ENCODE results near the gene KIRREL2.
"Not testable (repeated sequence)": the region's sequence is repeated elsewhere in the genome, so short reads cannot be mapped to it uniquely, and the experiment has no call there.

KIRREL2 gene

DNA sequence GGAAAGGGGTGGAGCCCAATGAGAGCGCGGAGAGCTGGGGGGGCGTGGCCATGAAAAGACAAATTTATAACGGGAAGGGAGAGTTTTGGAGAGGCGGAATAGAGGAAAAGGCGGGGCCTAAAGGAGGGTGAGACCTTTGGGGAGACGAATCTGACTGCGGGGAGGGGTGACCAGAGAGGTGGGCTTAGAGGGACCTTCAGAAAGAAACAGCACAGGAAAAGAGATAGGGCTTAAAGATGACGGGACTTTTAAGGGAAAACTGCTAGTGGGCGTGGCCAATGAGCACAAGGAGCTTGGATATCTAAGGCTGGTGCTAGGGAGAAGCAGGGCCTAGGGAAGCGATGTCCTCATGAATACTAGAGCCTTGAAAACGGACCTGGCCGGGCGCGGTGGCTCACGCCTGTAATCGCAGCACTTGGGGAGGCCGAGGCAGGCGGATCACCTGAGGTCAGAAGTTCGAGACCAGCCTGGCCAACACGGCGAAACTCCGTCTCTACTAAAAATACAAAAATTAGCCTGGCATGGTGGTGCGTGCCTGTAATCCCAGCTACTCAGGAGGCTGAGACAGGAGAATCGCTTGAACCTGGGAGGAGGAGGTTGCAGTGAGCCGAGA is 13.5 kb downstream of the KIRREL2 start:
- DNase-seq (ENCODE audit: low read depth): not testable (repeated sequence)

- no peak for DNase-seq (ENCODE audit: low read depth)
Observed at GRCh38 chr19:35870798-35871197, 14.1 kb downstream of the KIRREL2 start.

DNA sequence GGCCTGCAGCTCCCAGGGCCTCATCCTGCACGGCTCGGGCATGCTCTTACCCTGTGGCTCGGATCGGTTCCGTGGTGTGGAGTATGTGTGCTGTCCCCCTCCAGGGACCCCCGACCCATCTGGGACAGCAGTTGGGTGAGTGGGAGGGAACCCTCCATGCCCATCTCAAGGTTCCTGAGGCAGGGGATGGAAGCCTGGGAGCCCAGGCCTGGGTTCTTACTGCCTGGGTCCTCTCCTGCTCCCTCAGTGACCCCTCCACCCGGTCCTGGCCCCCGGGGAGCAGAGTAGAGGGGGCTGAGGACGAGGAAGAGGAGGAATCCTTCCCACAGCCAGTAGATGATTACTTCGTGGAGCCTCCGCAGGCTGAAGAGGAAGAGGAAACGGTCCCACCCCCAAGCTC is 14.9 kb downstream of the KIRREL2 start:
- DNase-seq (ENCODE audit: low read depth): no peak

DNA sequence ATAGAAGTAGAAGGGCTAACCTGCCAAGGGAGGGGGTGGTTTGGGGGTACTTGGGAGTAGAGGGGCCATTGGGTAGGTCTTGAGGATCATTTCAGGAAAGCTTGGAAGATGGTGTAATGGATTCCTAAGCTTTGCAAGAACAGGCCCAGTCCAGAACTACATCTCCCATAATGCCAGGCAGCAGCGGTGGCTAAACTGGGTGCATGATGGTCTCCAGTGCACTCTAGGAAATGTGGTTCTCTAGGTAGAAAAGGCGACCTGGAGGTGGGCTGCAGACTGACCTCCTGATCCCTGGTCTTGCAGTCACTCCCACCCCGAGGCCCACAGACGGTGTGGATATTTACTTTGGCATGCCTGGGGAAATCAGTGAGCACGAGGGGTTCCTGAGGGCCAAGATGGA is 15.5 kb downstream of the KIRREL2 start:
- DNase-seq (ENCODE audit: low read depth): no peak

- DNase-seq (ENCODE audit: low read depth): no peak
Observed at GRCh38 chr19:35874392-35874930, 17.8 kb downstream of the KIRREL2 start.

- DNase-seq (ENCODE audit: low read depth): no peak
Observed at GRCh38 chr19:35879068-35879467, 22.4 kb downstream of the KIRREL2 start.

DNA sequence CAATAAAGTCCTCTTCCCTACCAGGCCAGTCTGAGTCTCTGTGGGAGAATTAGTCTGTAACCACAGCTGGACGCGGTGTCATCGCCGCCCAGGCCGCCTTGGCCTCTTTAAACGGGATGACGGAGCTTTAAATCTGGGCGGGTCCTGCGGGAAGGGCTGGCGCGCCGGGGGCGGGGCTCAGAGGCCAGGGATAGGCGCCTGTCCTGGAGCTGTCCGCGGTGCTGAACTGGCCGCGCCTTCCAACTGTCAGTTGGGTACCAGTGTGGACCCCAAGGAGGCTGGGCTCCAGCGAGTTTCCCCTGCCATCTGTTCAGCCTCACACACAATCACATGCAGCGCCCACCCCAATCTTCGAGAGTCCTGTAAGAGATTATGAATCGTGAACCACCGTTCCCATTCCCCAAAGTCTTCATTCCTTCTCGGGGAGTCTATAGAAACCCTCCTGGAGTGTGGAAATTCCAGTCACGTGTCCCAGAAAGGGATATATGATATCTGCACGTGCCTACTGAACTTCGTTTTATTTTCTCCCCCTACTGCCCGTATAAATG is 23.1 kb downstream of the KIRREL2 start:
- DNase-seq (ENCODE audit: low read depth): peak; percentile 48

- no peak for DNase-seq (ENCODE audit: low read depth)
Observed at GRCh38 chr19:35882114-35882832, 25.6 kb downstream of the KIRREL2 start.

DNA sequence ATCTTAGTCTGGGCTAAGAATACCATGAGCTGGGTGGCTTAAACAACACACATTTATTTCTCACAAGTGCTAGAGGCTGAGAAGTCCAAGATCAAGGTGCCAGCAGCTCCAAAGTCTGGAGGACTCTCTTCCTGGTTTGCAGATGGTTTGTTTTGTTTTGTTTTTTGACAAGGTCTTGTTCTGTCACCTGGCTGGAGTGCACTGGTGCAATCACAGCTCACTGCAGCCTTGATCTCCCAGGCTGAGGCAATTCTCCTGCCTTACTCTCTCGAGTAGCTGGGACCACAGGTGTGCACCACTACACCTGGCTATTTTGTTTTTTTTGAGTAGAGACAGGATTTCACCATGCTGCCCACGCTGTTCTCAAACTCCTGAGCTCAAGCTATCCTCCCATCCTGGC is 27.2 kb downstream of the KIRREL2 start:
- no peak for DNase-seq (ENCODE audit: low read depth)

- no peak for DNase-seq (ENCODE audit: low read depth)
Observed at GRCh38 chr19:35885225-35885738, 28.6 kb downstream of the KIRREL2 start.

GRCh38 chr19:35885904-35886303 is 29.2 kb downstream of the KIRREL2 start:
- no peak for DNase-seq (ENCODE audit: low read depth)

GRCh38 chr19:35887197-35887596 is 30.5 kb downstream of the KIRREL2 start:
- no peak for DNase-seq (ENCODE audit: low read depth)

GRCh38 chr19:35888398-35888797 is 31.7 kb downstream of the KIRREL2 start:
- no peak for DNase-seq (ENCODE audit: low read depth)

DNA sequence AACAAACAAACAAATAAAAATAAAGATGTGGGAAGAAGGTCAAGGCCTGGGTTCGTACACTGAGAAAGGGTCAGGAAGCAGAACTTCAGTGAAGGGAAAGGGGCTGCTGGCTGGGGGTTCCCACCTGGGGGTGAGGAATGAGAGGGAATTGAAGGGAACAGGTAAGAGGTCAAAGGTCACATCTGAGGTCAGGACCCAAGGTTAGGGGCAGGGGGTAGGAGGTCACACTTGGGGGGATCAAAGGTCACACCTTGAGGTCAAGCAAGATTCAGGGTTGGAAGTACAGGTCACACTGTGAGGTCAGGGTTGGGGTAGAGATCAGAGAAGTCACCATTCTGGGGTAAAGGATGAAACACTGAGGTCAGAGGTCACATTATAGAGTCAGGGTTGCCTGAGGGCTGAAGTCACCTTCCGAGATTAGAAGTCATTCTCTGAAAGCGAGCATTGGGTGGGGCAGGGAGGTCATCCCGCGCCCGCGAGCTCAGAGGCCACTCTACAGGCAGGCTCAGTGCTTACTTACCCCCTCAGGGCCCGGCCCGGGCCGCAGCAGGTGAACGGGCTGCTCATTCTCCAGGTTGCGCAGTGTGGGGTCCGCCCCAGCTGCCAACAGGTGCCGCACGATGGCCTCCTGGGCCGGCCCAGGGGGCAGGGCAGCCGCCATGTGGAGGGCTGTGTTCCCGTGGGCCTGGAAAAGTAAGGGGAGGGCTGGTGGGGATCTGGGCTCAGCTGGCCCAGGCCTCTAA is 32.8 kb downstream of the KIRREL2 start:
- no peak for DNase-seq (ENCODE audit: low read depth)

DNA sequence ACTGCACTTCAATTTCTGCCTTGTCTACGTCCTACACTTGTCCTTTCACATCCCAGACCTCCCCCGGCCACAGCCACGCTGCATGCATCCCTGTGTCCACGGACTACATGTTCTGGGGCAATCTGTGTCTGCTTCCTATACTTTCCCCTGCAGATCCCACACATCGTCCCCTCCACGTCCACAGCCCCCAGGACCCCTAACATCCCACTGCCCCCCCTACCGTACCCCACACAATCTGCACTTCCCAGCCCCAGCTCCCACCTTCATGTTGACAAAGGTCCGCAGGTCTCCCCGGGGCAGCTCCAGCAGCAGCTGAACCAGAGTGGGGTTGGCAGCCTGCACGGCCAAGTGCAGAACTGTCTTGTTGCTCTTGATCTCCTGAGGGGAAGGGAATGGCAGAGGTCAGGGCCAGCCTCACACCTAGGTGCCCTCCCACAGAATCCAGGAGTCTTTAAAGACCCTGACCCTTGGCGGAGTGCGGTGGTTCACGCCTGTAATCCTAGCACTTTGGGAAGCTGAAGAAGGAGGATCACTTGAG is 33.5 kb downstream of the KIRREL2 start:
- no peak for DNase-seq (ENCODE audit: low read depth)

DNA sequence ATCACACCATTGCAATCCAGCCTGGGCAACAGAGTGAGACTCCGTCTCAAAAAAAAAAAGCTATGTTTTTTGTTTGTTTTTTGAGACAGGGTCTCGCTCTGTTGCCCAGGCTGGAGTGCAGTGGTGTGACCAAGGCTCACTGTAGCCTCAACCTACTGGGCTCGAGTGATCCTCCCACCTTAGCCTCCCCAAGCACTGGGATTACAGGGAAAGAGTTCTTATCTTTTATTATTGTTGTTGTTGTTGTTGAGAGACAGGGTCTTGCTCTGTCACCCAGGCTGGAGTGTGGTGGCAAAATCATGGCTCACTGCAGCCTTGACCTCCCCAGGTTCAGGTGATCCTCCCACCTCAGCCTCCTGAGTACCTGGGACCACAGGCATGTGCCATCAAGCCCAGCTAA is 35.1 kb downstream of the KIRREL2 start:
- not testable (repeated sequence) for DNase-seq (ENCODE audit: low read depth)

GRCh38 chr19:35894342-35894741 is 37.6 kb downstream of the KIRREL2 start:
- DNase-seq (ENCODE audit: low read depth): no peak

- DNase-seq (ENCODE audit: low read depth): no peak
Observed at GRCh38 chr19:35895911-35896642, 39.4 kb downstream of the KIRREL2 start.

- DNase-seq (ENCODE audit: low read depth): no peak
Observed at GRCh38 chr19:35896643-35897040, 39.9 kb downstream of the KIRREL2 start.

DNA sequence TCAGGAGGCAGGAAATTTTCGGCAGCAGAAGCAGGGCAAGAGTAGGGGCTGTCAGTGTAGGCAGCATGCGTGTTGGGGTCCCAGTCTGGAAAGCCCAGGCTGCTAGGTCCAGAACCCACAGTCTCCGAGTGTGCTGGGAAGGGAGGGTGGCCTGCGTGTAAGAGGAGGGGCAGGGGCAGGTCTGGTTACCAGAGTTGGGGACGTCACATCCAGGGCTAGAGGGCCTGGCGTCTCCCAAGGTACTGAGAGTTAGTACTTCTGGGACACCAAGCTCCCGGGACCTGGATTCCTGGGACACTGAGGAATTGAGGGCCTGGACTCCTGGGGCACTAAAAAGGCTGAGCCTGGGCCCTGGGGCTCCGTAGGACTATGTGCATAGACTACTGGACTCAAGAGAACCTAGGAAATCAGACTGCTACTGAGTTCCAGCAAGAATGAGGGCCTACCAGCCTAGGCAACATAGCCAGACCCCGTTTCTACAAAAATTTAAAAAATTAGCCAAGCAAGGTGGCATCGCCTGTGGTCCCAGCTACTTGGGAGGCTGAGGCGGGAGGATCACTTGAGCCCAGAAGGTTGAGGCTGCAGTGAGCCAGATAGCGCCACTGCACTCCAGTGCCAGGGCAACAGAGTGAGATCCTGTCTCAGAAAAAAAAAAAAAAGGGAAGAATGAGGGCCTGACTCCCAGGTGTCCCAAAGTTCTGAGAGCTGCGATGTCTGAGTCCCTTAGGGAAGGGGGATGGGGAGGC is 41.2 kb downstream of the KIRREL2 start:
- DNase-seq (ENCODE audit: low read depth): no peak

- DNase-seq (ENCODE audit: low read depth): no peak
Observed at GRCh38 chr19:35898499-35898809, 41.7 kb downstream of the KIRREL2 start.

Data from stimulated activated CD8-positive, alpha-beta memory T cell treated with anti-CD3 and anti-CD28 coated beads, Interleukin-12 subunit alpha, Interleukin-12 subunit beta, amount 100 ng/mL, for 1 hour (primary cell).